ENCODE measurements around the gene MROH2A.
"Not testable (repeated sequence)": the region's sequence is repeated elsewhere in the genome, so short reads cannot be mapped to it uniquely, and the experiment has no call there.

Gene MROH2A, protein sequence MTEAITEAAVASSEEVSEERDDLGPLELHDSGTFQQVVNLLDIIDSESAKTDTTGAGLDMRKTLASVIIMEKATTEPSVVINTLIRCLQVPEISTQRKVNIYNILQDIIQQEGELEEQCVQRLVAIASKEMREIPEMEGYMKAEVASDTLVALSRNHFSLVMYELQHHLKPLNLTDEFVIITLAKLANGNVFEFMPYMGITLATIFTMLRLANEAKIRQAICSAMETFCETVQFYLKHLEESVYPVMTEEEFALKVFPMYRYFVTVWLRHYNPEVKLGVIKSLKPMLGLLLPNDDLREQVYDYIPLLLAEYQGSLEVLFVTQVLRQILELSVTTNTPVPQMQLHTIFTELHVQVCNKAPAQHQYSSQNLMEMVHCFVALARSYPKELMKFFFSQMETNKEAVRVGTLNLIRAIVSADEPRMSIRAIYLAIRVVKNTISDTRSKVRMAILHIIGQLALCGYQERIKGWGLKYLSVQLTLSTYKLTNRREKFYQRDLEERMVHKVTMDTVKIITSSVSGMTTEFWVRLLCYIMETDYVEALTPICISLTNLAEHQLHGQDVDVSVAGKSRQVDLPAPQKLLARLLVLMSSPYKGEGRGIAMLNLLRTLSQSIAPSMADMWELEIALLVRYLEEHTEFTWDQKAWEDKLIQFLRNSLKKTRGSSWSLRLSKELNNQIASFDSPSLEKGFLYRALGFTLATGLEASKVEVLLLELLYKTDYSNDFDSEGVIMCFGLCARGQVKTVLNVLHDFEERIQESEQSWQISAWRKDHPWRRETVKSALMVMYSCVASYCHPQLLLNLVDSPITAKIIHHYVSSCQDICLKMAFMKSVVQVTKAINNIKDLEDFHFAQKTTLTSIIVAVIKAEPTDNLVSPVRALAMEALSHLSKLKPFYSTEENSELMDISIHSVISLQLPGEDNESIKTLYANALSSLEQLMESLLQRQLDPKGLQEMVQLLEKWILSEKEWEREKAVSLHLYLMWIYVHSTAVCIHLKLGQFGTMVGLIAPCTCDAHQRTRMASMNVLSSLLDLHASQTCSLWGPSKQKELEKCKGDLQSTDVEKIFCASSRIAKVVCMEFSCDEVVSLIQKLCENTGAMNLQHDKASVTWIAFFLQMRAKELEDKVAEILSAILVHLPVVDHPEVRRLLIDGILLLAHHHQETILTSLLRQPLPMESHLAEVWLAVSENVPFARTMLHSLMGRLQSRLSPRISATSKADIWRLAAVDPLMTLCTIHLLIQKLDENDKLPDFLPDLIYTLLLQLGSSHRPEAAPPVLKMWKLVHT (N-terminal part only)

DNA sequence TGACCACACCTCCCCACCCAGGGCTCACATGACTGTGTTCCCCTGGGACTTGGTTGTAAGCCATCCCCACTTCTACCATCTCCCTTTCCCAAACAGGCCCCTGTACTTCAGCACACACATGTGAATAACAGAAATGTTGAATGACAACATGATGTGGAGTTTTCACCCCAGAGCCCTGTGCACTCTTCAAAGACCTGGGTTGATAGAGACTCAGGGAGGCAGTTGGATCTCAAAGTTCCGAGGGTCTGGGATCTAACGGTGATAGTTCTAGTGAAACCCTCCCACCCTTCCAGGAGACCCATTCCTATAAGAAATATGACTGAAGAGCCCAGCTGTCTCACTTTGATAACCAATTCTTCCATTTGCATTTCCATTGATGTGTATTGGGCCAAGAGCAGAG lies at the start of gene MROH2A:
Gene MROH2A (plus strand): TSS at position 301 of the 400 bp plus-strand sequence. CDS start 1,029 bp downstream, outside the sequence.
- DNase-seq (ENCODE audit: low read depth in 2 of 2, low spot score in 1 of 2): no peak

DNA sequence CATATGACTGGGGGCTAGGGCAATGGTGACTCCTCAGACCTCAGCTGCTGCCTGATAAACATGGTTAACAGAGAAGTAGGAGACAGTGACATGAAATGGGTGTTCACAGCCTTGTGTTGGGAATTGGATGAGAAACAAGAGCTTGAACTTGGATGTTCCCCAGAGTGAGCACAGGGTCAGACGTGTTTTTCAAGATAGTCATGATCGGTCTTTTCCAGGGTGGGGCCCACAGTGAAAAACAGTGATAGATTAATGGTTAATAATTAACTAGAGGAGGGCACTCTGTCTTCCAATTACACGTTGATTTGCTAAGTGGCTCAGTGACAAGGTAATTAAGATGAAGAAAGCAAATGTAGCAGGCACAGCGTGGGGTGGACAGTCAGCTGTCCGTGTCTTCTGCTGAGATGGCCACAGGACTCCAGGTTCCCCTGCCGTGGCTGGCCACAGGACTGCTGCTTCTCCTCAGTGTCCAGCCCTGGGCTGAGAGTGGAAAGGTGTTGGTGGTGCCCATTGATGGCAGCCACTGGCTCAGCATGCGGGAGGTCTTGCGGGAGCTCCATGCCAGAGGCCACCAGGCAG lies 49.3 kb upstream of the MROH2A start, which contains the start of gene UGT1A3:
Gene UGT1A3 (plus strand): TSS at position 320 of the 579 bp plus-strand sequence. CDS start 85 bp downstream, at position 405.
- DNase-seq (ENCODE audit: low read depth in 2 of 2, low spot score in 1 of 2): no peak

DNA sequence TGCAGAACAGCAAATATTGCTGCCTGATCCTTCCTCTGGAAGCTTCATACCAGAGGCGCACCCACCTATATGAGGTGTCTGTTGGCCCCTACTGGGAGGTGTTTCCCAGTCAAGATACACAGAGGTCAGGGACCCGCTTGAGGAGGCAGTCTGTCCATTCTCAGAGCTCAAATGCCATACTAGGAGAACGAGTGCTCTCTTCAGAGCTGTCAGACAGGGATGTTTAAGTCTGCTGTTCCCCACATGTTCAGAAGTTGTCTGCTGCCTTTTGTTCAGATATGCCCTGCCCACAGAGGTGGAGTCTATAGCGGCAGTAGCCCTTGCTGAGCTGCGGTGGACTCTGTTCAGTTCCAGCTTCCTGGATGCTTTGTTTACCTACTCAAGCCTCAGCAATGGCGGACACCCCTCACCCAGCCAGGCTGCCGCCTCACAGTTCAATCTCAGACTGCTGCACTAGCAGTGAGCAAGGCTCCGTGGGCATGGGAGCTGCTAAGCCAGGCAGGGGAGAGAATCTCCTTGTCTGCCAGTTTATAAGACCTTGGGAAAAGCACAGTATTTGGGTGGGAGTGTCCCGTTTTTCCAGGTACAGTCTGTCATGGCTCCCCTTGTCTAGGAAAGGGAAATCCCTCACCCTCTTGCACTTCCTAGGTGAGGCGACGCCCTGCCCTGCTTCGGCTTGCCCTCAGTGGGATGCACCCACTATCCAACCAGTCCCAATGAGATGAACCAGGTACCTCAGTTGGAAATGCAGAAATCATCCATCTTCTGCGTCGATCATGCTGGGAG lies 41.1 kb upstream of the MROH2A start:
- DNase-seq (ENCODE audit: low read depth in 2 of 2, low spot score in 1 of 2): not testable (repeated sequence)

DNA sequence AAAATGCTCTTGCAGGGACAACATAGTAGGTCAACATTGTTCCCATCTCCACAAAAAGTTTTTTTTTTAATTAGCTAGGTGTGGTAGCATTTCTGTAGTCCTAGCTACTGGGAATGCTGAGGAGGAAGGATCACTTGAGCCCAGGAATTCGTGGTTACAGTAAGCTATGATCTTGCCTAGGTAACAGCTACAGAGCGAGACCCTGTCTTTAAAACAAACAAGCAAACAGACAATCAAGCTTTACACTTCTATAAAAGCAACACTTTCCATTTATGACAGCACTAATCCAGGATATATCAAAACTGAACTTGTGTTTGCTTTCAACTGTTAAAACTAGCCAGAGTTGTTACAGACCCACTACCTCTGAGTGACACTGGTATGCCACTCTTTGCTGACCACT lies 37.3 kb upstream of the MROH2A start:
- DNase-seq (ENCODE audit: low read depth in 2 of 2, low spot score in 1 of 2): no peak

DNA sequence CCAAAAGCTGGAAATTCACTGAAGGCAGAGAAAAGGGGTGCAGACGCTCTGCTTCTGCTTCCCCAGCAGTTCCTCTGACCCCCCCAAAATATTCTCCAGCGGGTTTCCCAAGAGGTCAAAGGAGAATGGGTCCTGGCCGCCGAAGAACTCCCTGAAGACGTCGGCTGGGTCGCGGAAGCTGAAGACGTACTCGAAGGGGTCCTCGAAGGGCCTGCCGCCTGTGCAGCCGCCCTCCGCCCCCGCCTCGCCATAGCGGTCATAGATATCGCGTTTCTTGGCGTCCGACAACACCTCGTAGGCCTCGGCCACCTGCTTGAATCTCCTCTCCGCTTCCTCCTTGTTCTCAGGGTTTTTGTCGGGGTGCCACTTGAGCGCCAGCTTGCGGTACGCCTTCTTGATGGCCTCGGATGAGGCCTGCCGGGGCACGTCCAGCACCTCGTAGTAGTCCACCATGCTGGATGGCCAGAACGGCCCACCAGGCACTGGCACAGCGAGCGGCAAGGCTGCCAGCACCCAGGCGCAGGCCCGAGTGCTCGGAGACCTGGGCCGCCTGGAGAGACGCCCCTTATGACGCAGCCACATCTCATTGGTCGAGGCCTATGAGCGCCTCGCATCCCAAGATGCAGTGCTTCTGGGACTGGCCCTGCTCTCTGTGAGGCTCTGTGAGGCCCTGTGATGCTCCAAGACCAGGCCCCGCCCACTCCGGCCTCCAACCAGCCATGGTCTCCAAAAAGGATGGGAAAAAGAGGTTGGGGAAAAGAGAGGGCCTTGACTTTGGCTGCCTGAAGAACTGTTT lies 34.5 kb upstream of the MROH2A start:
- DNase-seq (ENCODE audit: low read depth in 2 of 2, low spot score in 1 of 2): no peak

DNA sequence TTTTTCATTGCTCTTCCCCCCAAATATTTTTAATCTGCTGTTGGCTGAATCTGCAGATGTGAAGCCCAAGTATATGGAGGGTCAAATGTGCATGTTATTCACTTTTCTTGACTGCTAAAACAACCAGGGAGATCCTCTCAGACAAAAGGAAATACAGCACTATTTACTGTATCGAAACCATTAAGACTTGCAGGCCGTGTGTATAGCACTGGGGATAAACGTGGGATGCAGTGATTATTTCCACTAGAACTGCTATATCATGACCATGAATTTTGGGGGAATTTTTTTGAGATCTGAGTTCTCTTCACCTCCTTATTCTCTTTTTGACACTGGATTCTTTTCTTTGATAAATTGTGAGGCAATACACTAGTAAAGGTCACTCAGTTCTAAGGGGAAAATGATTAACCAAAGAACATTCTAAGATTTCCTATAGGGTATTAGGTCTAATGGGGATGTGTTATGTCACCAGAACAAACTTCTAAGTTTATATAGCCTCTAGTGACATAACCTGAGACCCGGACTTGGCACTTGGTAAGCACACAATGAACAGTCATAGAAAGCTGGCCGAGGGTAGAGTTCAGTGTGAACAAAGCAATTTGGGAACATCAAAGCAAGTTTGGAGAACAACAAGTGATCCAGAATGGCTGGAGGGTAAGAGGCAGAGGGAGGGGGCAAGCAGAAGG lies 32.9 kb upstream of the MROH2A start:
- DNase-seq (ENCODE audit: low read depth in 2 of 2, low spot score in 1 of 2): no peak

DNA sequence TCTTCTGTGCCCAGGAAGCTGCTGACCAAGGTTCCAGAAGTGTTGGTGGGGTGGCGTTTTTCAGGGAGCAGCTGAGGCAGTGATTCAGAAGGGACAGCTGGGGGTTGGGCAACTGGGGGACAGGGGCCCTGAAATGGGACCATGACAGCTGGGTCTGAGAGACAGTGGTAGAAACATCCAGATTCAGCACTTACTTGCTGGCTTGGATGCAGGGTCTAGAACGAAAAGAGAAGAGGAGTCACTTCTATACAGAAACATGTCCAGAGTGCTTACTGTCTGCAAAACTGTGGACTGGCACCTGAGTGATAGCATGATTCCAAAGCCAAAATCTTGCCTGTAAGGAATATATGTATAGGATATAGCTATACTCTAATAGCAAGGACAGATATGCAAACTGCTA lies 32.3 kb upstream of the MROH2A start:
- not testable (repeated sequence) for DNase-seq (ENCODE audit: low read depth in 2 of 2, low spot score in 1 of 2)

DNA sequence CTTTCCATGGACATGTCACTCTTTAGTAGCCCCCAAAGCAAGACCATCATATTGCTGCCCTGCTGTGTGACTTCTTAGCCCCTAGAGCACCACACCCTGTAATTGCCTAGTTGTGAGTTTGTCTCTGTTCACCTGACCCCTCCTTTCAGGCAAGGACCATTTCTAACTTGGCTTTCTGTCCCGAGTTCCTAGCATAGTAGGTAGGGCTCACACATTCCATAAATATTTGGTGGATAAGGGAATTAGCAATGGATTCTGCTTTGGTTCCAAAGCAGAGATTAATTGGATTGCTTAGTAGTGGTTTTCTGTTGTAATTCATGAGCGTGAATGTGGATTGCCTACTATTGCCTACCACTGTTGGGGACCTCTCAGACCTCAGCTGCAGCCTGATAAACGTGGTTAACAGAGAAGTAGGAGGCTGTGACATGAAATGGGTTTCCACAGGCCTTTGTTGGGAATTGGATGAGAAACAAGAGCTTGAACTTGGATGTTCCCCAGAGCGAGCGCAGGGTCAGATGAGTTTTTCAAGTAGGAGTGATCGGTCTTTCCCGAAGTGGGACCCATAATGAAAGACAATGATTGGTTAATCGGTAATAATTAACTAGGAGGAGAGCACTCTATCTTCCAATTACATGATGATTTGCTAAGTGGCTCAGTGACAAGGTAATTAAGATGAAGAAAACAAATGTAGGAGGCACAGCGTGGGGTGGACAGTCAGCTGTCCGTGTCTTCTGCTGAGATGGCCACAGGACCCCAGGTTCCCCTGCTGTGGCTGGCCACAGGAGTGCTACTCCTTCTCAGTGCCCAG lies 31.5 kb upstream of the MROH2A start:
- no peak for DNase-seq (ENCODE audit: low read depth in 2 of 2, low spot score in 1 of 2)

DNA sequence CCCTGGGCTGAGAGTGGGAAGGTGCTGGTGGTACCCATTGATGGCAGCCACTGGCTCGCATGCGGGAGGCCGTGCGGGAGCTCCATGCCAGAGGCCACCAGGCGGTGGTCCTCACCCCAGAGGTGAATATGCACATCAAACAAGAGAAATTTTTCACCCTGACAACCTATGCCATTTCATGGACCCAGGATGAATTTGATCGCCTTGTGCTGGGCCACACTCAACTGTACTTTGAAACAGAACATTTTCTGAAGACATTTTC lies 30.9 kb upstream of the MROH2A start:
- DNase-seq (ENCODE audit: low read depth in 2 of 2, low spot score in 1 of 2): no peak

DNA sequence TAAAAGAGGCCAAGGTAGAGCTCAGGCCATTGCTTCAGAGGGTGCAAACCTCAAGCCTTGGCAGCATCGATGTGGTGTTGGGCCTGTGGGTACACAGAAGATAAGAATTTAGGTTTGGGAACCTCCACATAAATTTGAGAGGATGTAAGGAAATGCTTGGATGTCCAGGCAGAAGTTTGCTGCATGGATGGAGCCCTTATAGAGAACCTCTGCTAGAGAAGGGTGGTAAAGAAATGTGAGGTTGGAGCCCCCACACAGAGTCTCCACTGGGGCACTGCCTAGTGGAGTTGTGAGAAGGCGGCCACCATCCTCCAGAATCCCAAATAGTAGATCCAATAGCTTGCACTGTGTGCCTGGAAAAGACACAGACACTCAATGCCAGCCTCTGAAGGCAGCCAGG lies 27.4 kb upstream of the MROH2A start:
- DNase-seq (ENCODE audit: low read depth in 2 of 2, low spot score in 1 of 2): not testable (repeated sequence)

DNA sequence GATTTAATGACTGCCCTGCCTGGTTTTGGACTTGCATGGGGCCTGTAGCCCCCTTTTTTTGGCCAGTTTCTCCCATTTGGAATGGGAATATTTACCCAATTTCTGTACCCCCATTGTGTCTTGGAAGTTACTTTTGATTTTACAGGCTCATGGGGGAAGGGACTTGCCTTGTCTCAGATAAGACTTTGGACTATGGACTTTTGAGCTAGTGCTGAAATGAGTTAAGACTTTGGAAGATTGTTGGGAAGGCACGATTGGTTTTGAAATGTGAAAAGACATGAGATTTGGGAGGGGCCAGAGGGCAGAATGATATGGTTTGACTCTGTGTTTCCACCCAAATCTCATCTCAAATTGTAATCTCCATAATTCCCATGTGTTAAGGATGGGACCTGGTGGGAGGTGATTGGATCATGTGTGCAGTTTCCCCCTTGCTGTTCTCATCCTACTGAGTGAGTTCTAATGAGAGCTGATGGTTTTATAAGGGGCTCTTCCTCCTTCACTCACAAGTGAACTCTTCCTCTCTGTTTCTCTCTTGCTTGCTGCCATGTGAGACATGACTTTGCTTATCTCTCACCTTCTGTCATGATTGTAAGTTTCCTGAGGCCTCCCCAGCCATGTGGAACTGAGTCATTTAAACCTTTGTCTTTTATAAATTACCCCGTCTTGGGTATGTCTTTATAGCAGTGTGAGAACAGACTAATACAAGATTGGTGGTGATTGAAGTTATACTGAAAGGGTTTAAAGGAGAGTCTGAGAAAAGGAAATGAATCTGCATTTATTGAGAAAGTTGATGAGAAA lies 26.7 kb upstream of the MROH2A start:
- DNase-seq (ENCODE audit: low read depth in 2 of 2, low spot score in 1 of 2): not testable (repeated sequence)

DNA sequence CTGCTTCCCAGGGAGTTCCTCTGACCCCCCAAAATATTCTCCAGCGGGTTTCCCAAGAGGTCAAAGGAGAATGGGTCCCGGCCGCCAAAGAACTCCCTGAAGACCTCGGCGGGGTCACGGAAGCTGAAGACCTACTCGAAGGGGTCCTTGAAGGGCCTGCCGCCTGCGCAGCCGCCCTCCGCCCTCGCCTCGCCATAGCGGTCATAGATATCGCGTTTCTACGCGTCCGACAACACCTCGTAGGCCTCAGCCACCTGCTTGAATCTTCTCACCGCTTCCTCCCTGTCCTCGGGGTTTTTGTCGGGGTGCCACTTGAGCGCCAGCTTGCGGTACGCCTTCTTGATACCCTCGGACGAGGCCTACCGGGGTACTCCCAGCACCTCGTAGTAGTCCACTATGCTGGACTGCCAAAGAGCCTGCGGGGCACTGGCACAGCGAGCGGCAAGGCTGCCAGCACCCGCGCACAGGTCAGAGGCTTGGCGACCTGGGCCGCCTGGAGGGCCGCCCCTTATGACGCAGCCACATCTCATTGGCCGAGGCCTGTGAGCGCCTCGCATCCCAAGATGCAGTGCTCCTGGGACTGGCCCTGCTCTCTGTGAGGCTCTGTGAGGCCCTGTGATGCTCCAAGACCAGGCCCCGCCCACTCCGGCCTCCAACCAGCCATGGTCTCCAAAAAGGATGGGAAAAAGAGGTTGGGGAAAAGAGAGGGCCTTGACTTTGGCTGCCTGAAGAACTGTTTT lies 23.1 kb upstream of the MROH2A start:
- DNase-seq (ENCODE audit: low read depth in 2 of 2, low spot score in 1 of 2): no peak

DNA sequence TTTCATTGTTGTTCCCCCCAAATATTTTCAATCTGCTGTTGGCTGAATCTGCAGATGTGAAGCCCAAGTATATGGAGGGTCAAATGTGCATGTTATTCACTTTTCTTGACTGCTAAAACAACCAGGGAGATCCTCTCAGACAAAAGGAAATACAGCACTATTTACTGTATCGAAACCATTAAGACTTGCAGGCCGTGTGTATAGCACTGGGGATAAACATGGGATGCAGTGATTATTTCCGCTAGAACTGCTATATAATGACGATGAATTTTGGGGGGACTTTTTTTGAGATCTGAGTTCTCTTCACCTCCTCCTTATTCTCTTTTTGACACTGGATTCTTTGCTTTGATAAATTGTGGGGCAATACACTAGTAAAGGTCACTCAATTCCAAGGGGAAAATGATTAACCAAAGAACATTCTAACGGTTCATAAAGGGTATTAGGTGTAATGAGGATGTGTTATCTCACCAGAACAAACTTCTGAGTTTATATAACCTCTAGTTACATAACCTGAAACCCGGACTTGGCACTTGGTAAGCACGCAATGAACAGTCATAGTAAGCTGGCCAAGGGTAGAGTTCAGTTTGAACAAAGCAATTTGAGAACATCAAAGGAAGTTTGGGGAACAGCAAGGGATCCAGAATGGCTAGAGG lies 21.6 kb upstream of the MROH2A start:
- DNase-seq (ENCODE audit: low read depth in 2 of 2, low spot score in 1 of 2): no peak

DNA sequence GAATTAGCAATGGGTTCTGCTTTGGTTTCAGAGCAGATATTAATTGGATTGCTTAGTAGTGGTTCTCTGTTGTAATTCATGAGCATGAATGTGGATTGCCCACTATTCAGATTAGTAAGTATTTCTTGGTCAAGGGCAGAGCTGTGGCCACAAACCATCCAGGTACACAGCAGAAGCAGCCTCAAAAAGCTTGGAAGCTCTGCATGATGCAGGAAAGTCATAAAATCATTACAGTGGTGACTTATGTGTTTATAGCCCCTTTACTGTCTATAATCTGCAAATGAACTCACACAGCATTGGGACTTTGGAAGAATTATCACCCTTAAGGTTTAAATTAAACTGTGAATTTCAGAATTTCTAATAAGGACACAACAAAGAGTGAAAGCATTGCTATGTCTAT lies 20.0 kb upstream of the MROH2A start:
- DNase-seq (ENCODE audit: low read depth in 2 of 2, low spot score in 1 of 2): no peak

DNA sequence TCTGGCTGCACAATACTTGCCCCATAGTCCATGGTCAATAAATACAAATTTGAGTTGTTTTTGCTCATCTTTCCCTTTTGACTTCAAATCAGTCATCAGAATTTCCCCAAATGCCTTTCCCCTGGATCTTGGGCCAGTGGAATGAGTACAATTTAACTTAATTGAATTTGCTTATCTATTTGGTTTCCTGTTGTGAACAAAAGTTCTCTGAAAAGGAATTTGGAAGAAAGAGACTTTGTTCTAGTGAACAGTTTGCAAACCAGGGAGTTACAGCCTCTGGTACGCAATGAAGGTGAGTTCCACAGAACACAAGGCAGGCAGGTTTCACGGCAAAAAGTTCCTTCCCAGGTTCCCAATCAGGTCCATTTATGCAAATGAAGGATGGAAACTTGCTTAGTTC lies 19.3 kb upstream of the MROH2A start:
- DNase-seq (ENCODE audit: low read depth in 2 of 2, low spot score in 1 of 2): no peak

DNA sequence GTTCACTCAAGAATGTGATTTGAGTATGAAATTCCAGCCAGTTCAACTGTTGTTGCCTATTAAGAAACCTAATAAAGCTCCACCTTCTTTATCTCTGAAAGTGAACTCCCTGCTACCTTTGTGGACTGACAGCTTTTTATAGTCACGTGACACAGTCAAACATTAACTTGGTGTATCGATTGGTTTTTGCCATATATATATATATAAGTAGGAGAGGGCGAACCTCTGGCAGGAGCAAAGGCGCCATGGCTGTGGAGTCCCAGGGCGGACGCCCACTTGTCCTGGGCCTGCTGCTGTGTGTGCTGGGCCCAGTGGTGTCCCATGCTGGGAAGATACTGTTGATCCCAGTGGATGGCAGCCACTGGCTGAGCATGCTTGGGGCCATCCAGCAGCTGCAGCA lies 18.1 kb upstream of the MROH2A start, which contains the start of gene UGT1A1:
Gene UGT1A1 (plus strand): TSS at position 228 of the 400 bp plus-strand sequence. CDS start 18 bp downstream, at position 246.
- no peak for DNase-seq (ENCODE audit: low read depth in 2 of 2, low spot score in 1 of 2)
